ENCODE results near the gene EIF1AD.
"Not testable (repeated sequence)": the region's sequence is repeated elsewhere in the genome, so short reads cannot be mapped to it uniquely, and the experiment has no call there.

Gene EIF1AD

DNA sequence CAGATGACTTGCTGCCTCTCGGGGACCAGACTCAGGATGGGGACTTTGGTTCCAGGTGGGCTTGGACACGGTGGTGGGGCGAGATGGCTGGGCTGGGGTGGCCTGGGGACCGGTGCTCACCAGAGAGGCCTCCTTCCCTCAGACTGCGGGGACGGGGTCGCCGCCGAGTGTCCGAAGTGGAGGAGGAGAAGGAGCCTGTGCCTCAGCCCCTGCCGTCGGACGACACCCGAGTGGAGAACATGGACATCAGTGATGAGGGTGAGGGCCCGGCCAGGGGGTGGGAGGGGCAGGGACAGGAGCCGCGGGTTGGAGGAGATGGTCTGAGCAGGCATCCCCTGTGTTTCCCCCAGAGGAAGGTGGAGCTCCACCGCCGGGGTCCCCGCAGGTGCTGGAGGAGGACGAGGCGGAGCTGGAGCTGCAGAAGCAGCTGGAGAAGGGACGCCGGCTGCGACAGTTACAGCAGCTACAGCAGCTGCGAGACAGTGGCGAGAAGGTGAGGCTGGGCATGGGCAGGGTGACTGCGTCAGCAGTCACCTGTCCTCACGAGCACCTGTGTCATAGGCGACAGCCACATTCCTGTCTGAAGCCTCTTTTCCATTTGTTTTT is 34.5 kb downstream of the EIF1AD start:
- no peak for DNase-seq

DNA sequence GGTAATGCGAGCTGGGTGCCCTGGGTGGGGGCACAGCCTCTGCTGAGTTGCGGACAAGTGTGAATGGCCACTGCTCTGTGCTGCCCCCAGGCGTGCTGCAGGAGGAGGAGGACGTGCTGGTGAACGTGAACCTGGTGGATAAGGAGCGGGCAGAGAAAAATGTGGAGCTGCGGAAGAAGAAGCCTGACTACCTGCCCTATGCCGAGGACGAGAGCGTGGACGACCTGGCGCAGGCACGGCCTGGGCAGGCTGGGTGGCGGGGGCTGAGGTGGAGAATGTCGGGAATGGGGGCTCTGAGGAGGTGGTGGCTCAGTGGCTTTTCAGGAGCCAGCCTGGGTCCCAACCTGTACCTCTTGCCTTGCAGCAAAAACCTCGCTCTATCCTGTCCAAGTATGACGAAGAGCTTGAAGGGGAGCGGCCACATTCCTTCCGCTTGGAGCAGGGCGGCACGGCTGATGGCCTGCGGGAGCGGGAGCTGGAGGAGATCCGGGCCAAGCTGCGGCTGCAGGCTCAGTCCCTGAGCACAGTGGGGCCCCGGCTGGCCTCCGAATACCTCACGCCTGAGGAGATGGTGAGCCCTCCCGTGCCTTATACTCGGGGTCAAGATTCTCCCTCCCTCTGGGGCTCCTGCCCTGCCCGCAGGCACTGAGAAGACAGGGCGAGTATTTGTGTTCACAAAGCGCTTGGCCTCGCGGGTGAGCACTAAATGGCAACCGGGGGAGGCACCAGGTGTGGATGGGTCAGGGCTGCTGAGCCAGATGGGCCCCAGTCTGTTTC is 35.8 kb downstream of the EIF1AD start:
- no peak for DNase-seq

- DNase-seq: no peak
Measured at GRCh38 chr11:65964906-65965305, 37.1 kb downstream of the EIF1AD start.

GRCh38 chr11:65962141-65962564 is 39.8 kb downstream of the EIF1AD start:
- no peak for DNase-seq

DNA sequence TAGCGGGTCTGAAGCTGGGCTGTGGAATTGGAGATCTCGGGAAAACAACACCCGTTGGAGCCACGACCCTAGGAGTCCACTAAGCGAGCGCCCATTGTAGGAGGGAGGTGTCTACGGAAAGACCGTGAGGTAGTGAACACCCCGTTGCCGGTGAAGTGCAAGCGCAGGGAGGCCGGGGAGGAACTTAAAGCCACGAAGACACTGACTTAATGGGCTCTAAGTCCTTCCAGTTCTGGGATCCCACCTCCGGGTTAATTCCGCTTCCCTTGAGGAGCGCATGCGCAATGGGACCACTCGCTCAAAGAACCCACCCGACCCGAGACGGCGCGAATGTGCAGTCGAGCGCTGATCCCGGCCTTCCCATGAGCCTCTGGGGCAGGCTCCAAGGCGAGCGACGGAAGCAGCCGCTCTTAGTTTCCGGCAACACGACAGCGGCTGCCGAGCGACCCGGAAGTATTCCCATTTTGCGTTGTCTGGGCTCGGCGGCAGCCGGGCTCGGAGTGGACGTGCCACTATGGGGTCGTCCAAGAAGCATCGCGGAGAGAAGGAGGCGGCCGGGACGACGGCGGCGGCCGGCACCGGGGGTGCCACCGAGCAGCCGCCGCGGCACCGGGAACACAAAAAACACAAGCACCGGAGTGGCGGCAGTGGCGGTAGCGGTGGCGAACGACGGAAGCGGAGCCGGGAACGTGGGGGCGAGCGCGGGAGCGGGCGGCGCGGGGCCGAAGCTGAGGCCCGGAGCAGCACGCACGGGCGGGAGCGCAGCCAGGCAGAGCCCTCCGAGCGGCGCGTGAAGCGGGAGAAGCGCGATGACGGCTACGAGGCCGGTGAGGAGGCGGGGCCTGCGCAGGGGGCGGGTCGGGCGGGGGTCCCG is 40.5 kb downstream of the EIF1AD start, which contains the start of gene SART1:
Gene SART1 (plus strand): TSS at position 468 of the 874 bp plus-strand sequence. CDS start 47 bp downstream, at position 515.
- DNase-seq: peak; percentile 96

DNA sequence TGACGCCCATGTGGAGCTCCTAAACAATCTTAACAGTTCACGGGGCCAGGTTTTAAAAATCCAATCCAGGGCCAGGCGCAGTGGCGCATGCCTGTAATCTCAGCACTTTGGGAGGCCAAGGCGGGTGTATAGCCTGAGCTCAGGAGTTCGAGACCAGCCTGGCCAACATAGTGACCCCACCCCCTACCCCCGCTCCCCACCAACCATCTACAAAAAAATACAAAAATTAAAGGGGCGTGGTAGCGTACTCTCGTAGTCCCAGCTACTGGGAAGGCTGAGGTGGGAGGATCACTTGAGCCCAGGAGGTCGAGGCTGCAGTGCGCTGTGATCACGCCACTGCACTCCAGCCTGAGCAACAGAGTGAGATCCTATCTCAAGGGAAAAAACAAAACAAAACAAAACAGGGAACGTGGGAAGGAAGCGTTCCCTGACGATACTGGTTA is 41.1 kb downstream of the EIF1AD start:
- DNase-seq: no peak

DNA sequence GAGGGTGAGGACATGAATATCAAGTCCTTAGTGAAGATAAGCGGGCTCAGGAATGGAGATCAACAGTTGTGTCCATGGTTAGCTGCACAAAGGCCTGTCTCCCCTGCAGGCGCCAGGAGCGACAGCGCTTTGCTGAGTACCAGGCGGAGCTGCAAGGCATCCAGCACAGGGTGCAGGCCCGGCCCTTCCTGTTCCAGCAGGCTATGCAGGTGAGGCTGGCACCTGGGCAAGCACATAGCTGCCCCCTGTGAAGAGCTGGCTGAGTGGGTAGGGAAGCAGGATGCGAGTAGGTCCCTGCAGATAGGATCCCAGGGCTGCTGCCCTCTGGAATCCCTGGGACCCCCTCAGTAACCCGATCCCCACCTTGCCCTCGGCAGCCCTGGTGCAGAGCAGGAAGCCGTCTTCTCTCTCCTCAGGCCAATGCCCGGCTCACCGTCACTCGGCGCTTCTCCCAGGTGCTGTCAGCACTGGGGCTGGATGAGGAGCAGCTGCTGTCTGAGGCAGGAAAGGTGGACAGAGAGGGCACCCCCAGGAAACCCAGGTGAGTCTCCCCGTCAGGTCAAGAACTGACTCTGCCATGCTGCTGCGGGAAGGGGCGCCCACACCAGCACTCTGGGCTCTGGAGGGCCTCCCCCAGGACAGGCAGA is 43.1 kb downstream of the EIF1AD start:
- DNase-seq: no peak

DNA sequence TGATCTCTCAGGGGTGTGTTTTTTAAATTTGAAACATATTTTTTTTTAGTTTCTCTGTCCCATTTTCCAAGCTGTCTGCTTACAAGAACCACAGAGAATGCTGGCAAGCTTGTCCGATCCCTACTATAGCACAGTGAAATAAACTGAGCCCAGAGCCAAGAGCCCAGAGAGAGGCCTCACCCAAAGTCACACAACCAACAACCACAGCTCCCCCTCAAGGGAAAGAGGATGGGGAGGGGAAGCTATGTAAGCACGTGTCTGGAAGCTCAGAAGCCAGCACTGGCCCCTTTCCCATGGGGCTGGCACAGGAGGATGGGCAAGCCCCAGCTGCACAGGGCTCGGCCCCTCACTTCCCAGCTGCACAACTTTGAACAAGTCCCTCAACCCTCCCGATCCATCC is 43.7 kb downstream of the EIF1AD start:
- DNase-seq: no peak

DNA sequence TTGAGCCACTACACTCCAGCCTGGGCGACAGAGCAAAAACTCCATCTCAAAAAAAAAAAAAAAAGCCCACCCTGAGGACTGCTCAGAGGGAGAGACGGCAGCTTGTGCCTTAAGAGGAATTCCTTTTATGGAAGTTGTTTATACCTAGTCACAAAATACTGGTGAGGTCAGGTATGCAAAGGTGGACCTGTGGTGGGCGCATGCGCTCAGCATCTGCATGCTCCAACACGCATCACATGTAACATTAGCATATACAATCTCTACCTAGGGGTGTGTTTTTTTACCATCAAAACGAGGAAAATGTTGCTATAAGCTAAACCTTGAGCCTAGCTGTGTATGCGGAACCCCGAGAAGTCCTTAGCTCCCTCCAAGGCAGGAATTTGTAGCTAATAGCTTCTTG is 47.2 kb downstream of the EIF1AD start:
- no peak for DNase-seq

DNA sequence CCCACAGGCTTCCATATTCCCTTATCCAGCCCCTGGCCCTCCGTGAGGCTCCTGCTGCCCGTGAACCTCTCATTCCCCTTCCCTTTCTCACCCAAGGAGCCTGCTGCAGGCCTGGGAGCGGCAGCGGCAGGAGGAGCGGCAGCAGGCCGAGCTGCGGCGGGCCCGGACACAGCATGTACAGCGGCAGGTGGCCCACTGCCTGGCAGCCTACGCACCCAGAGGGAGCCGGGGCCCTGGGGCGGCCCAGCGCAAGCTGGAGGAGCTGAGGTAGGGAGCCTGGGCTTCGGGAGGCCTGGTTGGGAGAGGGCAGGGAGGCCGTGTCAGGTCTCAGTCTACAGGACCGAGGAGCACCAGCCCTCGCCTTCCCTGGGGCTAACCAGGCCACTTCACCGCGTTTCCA is 48.5 kb downstream of the EIF1AD start:
- DNase-seq: no peak

GRCh38 chr11:65952052-65952521 is 49.9 kb downstream of the EIF1AD start:
- DNase-seq: no peak

- DNase-seq: not testable (repeated sequence)
Measured at GRCh38 chr11:65951641-65952040, 50.3 kb downstream of the EIF1AD start.

DNA sequence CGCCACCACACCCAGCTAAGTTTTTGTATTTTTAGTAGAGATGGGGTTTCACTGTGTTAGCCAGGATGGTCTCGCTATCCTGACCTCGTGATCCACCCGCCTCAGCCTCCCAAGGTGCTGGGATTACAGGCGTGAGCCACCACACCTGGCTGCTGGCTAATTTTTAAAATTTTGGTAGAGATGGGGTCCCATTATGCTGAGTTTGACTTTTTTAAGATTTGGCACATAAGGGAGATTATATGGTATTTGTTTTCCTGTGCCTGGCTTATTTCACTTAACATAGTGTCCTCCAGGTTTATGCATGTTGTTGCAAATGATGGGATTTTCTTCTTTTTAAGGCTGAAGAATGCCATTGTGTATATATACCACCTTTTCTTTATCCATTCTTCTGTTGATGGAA is 51.2 kb downstream of the EIF1AD start:
- DNase-seq: not testable (repeated sequence)

- no peak for DNase-seq
Measured at GRCh38 chr11:65947603-65948125, 54.3 kb downstream of the EIF1AD start.

DNA sequence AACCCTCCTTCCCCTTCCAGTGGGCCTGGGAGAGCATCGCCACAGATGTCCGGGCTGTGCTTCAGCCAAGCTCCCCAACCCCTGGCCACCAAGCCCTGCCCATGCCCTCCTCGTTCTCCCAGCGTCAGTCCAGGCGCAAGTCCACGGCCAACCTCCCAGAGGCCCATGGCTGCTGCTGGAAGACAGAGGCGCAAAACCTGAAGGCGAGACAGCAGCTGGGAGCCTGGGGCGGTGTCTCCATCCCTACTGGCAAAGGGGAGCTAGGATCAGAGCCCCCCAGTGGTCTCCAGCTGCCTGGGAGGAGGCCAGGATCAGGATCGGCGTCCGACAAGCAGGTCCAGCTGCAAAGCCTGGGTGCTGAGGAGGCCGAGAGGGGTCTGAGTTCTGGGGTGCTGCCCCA is 54.8 kb downstream of the EIF1AD start:
- DNase-seq: no peak

GRCh38 chr11:65946655-65947054 is 55.3 kb downstream of the EIF1AD start:
- DNase-seq: no peak
